Coronary artery (tissue), 2 donors: ENCODE data around the gene NRDE2.

ENCODE experiments used
- DNase-seq: peaks from one replicate; pipeline ENCODE4 v3.0.0-alpha.2; 2017; ENCODE audit warnings: low spot score
- H3K27ac ChIP-seq, 2 donors: fragments of 200-600 bp; sonication (generic); one replicate each; pipeline ENCODE4 v1.5.1; 2016 to 2019
- H3K4me3 ChIP-seq: fragments of 200-600 bp; sonication (generic); 2 replicates; pipeline ENCODE4 v1.5.1; 2016; ENCODE audit warnings: mild to moderate bottlenecking, moderate library complexity
- TF ChIP-seq, protein P1 (sequence below): fragments of 200-600 bp; sonication (generic); IDR thresholded peaks from one replicate; pipeline ENCODE4 v1.5.1; 2019; ENCODE audit warnings: antibody characterized with exemption

The NRDE2 gene

DNA sequence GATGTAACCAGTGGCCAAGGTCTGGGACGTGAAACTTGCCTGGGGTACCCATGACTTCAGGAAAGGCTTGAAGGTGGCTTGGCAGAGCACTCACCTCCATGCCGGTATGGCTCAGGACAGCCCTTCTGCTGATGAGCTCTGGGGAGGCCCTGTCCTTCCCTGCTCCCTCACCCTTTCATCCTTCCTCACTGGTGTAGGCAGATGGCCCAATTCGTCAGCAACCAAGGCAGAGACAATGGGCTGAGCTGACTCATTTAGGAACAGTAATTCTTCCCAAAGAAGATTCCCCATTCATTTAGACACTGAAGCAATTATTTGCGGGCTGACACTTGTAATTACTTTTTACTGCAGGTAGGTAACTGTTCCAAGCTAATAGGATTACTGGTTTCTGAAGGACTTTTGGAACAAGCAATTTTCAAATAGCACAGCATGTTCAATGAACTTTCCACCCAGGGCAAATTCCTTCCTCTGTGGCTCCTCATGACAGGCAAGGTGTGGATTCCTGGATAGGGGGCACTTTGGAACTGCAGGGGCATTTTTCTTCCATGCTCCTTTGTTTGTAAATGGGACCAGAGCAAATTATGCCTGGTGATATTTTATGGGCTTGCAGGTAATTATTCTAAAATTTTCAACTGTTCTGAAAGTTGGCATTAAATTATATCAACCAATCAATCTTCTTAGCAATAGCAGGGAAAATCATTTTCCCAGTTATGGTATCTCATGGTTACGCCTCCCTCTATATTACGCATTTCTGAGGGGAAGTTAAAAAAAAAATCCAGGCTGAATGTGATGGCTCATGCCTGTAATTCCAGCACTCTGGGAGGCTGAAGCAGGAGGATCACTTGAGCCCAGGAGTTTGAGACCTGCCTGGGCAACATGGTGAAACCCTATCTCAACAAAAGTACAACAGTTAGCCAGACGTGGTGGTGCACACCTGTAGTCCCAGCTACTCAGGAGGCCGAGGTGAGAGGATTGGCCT, 24.1 kb upstream of the NRDE2 start:
- no peak overlapping the region for H3K4me3 ChIP-seq
- DNase-seq, result no peak
- TF ChIP-seq, protein P1, sequence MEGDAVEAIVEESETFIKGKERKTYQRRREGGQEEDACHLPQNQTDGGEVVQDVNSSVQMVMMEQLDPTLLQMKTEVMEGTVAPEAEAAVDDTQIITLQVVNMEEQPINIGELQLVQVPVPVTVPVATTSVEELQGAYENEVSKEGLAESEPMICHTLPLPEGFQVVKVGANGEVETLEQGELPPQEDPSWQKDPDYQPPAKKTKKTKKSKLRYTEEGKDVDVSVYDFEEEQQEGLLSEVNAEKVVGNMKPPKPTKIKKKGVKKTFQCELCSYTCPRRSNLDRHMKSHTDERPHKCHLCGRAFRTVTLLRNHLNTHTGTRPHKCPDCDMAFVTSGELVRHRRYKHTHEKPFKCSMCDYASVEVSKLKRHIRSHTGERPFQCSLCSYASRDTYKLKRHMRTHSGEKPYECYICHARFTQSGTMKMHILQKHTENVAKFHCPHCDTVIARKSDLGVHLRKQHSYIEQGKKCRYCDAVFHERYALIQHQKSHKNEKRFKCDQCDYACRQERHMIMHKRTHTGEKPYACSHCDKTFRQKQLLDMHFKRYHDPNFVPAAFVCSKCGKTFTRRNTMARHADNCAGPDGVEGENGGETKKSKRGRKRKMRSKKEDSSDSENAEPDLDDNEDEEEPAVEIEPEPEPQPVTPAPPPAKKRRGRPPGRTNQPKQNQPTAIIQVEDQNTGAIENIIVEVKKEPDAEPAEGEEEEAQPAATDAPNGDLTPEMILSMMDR, result no peak
- no peak overlapping the region for H3K27ac ChIP-seq

GRCh38 chr14:90354551-90355298, 23.0 kb upstream of the NRDE2 start:
- Histone ChIP-seq H3K27ac (no peak overlapping the region), H3K4me3 (no peak overlapping the region)
- no peak for DNase-seq
- TF ChIP-seq, protein P1, result no peak

GRCh38 chr14:90349739-90350138, 18.0 kb upstream of the NRDE2 start:
- TF ChIP-seq, protein P1, result no peak
- Histone ChIP-seq H3K4me3 (no peak overlapping the region), H3K27ac (no peak overlapping the region)
- DNase-seq, result no peak

GRCh38 chr14:90348270-90348669, 16.5 kb upstream of the NRDE2 start:
- no peak for DNase-seq
- Histone ChIP-seq H3K4me3 (no peak overlapping the region), H3K27ac (no peak overlapping the region)
- TF ChIP-seq, protein P1, result no peak

DNA sequence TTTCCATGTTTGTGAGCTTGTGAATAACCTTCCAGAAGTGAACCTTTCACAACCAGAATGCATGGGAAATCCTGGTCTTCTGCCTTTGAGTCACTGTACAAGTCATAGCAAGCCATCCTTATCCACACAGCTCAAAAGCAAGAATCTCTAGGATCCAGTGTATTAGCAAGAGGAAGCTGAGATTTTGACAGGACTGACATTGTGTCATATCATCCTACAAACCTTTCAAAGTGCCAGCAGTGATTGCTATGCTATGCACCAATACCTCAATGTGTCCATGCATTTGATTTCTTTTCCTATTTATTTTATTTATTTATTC, 13.5 kb upstream of the NRDE2 start:
- DNase-seq, result no peak
- Histone ChIP-seq H3K27ac (no peak overlapping the region), H3K4me3 (no peak overlapping the region)
- TF ChIP-seq, protein P1, result no peak

GRCh38 chr14:90344331-90345238, 12.8 kb upstream of the NRDE2 start:
- no peak overlapping the region for H3K4me3 ChIP-seq
- H3K27ac ChIP-seq, result no peak overlapping the region
- TF ChIP-seq, protein P1, result no peak
- DNase-seq, result no peak
